Hematopoietic multipotent progenitor cell treated with erythropoietin and hydrocortisone succinate and interleukin-3 and kit ligand, for 4 days (in vitro differentiated cells): Measurements from ENCODE around the gene NRG2.

Experiments
- DNase-seq: peaks from one replicate; pipeline ENCODE4 v3.0.0-alpha.2; 2015

Gene NRG2

DNA sequence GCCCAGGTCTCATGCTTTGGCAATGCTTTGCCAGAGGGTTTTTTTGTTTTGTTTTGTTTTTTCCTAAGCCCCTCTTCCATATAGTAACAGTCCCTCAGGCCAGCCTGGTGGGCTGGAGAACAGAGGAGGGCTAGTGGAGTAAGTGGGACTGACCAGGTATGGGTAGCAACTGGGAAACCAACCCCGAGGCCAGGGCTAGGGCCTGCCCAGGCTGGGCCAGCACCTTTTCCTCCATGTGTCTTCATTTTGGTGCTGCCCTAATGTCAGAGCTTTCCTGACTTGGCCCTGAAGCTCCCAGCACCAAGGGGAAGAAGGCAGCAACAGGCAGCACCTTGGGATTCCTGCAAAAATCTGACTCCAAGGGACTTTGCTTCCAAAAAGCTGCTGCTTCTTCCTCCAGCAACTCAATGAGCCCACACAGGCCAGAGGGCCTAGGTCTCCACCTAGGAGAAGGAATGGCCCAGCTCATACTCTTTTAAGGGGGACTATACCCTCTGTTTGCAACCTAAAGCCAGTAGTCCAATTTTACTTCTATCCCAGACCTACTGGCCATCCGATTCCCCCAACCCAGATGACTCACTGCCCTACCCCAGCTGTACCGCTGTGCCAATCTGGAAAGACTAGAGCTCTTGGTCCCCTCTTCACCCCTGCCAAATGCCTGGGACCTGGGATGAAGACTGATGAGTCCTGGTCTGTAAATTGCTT, 142.4 kb downstream of the NRG2 start:
- no peak for DNase-seq

DNA sequence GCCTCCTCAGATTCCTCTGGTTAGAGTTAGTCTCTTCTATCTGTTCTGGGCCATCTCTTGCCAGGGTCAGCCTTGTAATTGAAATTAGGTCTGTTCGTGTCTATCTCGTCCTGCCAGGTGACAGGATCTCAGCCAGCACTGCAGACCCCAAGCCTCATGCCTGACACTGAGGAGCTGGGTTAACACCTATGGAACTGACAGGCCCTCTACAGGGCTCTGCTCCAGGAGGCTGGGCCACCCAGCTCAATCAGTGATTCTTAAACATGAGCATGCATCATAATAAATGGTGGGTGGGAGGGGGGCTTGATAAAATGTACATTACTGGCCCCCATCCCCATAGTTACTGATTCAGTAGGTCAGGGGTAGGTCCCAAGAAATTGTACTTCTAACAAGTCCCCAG, 144.1 kb downstream of the NRG2 start:
- no peak for DNase-seq

DNA sequence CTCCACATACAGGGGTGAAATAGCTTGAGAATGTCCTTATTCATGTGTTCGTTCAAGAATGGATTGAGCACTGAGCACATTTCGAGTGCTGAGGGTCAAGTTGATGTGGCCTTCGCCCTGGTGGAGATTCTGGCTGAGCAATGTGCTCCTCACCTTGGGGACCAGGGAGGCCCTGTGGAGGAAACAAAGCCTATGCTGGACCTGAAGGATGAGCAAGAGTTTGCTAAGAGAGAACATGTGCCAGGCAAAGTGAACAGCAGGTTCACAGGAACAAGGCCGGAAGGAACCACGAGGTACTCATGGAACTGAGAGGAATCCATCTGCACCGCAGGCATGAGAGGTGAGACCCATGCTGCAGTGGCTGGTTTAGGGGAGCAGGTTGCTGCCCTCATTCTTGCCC, 145.1 kb downstream of the NRG2 start:
- DNase-seq: no peak

DNA sequence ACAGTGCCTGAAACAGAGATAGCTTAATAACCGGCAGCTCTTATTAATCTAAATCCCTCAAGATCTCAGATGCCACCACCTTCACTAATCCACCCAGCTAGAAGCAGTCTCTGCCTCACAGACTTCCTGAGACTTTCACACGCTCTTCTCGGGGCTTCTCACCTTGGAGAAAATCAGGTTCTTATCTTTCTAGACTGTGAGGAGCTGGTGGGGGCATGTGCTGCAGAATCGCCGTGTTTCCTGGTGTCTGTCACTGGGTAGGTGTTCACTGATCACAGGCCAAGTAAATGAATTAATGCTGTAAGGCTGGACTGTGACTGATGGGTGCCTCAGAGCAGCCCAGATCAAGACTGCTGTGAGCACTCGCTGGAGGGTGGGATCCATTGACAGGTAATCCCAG, 145.8 kb downstream of the NRG2 start:
- no peak for DNase-seq

DNA sequence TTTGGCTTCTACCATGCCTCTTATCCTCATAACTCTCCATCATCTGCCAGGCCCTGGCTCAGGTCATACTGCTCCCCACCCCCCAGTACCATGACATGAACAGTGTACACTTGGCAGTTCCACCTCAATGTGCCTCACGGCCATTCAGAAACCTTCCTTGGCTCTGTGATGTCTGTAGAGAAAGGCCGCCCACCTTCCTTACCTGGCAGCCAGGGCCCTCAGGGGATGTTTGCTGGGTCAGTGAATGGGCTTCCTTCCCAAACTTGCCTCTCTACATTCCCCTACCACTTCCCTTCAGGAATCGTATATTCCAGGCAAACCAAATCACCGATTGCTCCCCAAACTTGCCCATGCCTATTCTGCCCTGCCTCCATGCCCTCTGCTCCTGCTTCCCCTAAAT, 146.4 kb downstream of the NRG2 start:
- DNase-seq: no peak

DNA sequence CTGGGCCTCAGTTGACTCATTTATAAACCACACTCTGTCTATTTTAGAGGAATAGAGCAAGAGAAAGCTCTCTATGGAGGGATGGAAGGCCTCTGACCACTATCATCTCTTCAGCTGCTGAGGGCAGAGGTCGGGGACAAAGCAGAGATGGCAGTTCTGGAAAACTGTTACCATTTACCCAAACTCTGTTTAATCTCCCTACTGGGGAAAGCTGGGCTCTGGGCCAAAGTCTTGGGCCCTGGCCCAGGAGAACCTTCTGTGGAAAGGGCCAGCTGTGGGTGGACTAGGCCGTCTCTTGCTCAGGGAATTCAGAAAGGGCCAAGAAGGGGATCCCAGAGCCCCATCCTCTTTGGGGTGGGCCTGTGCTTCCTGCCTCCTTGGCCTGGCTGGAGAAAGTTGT, 147.5 kb downstream of the NRG2 start:
- no peak for DNase-seq

DNA sequence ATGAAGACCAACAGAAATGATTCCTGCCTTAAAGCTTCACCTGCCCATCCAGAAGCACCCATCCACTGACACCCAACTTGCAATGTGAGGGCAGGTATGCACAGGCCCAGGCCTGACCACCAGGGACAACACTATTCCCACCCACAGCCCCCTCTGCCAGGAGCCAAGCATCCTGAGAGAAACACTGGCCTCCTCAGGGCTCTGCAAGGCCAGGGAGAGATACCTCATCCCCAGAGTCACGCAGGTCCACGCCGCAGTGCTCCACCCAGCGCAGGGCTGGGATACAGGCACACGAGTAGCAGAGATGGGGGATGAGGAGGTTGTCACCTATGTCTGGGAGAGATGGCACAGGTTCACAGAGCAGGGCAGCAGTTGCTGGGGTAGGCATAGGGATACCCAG, 148.1 kb downstream of the NRG2 start:
- DNase-seq: no peak

DNA sequence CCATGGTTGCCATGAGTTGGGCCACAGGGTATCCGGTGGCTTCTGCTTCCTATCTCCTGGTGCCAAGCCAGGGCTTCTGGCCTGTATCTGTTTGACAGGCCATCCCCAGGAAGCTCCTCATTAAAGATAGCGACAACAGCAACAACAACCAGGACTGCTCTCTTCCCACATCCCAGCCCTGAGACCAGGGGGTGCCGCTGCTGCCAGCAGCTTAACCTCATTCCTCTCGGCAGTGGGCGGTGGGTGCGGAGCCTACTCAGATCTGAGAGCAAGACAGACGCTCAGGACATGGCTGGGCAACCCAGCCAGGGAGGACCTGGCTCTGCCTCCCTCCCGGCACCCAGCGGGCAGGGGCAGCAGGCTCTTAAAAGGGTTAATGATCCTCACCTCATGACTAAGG, 149.2 kb downstream of the NRG2 start:
- DNase-seq: no peak

DNA sequence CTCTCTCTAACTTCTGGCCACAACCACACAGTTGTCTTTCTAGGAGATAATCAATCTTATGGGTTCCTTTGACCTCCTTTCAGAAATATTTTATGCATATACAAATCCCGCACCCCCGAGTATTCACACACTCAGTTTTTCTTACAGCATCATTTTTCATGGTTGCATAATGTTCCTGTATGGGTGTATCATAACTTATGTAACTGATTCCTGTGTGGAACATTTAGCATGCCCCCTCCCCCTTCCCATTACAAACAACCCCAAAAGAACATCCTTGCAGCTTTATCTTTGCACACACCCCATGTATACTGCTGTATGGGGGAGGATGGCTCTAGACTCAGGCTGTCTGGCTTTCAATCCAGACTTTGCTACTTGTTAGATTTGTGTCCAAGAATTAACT, 153.7 kb downstream of the NRG2 start:
- no peak for DNase-seq

DNA sequence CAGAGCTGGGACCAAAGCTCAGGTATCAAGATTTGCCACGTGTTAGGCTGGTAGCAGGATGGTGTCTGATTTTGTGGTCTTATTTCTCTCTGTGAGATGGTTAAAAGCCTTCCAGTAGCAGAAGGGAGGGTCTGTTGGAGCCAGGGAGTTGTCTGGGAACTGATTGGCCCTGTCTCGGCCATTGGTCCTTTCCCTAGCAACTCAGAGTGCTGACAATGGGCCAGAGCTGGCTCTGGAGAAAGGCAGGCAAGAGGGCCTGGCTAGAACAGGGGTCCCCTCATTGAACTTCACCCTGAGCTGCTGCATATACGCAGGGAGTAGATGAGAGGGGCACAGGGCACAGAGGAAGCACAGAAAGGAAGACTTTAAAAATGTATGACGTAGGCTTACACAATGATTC, 154.7 kb downstream of the NRG2 start:
- no peak for DNase-seq

DNA sequence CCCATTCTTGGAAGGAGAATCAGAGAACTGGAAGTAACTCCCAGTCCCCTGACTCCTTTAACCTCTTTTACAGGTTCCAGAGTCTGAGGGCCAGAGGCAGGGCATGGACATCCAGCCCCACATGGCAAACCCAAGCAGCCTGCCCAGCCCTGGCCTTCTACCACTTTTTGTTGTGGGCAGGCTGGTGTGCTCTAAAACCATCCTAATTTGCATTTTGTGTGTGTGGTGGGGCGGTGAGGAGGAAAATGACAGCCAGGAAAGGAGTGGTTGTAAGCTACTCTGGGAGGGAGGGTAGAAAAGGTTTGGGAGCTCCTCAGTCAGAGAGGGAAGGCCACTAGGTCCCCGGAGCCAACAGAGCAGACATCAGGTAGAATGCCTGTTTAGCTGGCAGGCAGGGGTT, 156.9 kb downstream of the NRG2 start:
- no peak for DNase-seq

DNA sequence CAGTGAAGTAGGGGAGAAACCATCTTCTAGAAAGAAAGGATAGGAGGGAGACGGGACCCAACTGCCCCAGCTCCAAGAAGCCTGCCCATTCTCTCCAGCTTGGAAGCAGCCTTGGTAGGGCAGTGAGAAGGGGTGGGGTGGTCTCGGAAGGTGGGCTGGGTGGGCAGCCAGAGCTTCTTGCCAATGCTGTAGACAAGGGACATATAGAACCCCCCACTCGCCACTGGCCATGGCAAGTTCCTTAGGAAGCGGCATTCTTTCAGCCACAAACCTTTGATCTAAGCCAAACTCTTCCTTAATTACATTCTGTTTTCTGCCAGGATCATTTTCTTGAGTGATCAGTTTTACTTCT, 157.3 kb downstream of the NRG2 start:
- DNase-seq: no peak

DNA sequence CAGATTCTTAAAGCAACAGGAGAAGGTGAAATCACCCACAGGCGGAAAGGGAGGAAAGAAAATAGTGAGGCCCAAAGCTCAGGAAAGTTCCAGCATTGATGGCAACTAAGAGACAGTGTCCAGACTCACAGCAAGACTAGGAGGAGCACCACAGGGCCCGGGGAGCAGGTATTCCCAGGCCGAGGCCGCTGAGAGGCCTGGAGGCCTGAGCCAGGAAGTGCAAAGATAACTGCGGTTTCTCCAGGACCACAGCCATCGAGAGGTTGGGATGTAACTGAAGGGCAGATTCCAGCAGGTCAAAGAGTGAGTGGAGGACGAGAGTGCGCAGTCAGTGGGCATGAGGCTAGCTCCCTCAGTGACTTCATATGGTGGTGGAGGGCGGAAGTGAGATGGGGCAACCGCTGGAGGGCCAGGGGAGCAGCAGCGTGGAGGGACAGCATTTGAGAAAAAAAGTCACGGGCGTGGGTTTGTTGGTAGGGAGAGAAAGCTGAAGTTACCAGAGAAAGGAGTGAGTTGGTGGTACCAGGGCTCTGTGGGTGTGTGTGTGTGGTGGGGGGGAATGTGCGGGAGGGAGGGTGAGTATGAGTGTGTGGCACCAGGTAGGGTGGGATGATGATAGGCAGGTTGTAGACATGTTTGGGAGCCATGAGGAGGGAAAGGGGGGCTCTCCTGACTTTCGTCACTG, 157.8 kb downstream of the NRG2 start:
- DNase-seq: no peak

DNA sequence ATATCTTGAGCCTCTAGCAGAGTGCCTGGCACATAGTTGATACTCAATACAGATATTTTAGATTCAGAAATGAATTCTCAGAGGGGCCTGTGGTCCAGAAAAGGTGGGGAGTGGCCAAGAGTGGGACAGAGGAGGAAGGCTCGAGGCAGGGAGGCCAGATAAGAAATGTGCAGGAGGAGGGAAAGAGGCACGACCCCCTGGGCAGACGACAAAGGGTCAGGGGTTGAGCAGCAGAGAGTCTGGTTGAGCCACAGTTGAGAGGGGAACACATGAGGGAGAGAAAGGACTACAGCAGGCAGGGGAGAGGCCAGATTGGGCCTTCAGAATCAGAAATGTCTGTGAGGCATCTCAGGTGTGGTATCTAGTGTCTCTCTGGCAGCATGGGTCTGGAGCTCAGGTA, 158.4 kb downstream of the NRG2 start:
- DNase-seq: no peak

DNA sequence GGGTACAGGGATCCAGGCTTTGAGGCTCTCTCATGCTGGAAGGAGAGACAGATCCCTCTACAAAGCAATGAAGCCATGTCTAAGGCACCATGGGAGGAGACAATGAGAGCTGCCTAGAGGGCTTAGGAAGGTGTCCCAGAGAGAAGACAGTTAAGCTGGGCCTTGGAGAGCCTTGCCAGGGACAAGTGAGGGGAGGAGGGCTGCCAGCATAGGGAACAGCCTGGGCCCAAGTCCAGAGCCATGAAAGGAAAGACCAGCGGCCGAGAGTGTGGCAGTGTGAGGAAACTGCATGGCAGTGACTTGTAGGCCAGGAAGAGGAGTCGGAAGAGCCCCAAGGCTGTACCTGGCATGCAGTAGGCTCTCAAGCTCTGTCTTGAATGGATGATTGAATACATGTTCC, 159.0 kb downstream of the NRG2 start:
- DNase-seq: no peak

DNA sequence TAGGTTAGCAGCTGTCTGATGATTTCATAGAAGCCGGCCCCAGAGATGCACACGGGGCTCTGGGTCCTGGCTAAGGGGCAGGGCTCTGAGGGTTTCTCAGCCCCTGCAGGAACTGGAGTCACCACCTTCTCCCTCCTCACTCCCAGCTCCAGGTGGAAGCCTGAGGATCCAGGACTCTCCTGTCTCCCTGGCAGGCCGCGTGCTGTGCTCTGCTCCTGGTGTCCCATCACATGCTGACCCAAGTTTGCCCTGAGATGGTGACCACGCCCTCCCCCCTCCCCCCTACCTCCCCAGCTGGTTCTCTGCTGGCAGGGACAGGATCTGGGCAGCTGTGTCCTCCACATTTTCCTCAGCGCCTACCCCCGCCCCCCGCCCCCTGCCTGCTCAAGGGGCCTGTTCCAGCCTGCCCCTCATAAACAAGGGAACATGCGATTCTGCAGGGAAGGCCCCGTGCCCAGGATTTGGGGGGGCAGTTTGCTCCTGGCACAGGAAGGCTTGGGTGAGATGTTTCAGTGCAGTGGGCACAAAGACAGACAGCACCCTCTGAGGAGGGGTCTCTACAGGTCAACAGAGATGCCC, 160.0 kb downstream of the NRG2 start:
- DNase-seq: no peak

DNA sequence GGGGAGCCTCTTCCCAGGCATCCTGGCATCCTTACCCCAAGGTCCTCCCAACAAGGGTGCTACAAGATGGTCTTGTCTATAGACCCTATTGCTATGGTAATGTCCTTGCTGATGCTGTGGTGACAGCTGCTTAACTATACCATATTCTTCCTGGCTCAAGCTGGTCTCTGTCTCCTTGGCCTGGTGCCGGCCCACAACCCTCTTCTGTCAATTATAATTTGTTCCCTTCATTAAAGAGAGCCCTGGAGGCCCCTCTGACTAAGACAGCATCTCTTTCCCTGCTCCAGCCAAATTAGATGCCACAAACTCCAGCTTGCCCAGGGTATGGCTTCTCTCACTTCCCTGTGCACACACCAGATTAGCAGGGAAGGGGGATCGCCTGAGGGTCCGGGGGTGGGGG, 160.8 kb downstream of the NRG2 start:
- DNase-seq: no peak

DNA sequence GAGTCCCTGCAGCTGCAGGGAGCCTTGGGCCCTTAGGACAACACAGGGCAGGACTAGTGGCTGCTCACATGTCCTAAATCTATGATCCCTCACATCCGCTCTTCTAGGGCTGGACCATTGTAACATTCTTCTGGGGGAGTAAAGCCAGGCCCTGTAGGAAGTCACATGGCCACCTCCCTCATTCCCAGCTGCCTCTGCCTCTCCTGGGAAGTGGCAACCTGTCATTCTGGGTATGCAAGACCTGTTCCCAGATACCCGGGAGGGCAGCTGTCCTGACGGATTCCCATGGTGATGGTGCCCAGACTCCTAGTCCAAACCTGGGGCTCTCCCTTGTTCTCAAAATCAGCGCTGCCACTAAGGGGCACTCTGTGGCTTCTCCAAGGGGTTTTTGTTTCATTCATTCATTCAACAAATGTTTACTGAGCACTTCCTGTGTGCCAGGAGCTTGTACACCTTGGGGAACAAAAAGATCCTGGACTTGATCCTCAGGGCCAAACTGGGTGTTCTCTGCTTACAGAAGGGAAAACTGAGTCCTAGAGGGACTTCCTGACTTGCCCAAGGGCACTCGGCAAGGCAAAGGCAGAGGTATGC, 161.9 kb downstream of the NRG2 start:
- no peak for DNase-seq

DNA sequence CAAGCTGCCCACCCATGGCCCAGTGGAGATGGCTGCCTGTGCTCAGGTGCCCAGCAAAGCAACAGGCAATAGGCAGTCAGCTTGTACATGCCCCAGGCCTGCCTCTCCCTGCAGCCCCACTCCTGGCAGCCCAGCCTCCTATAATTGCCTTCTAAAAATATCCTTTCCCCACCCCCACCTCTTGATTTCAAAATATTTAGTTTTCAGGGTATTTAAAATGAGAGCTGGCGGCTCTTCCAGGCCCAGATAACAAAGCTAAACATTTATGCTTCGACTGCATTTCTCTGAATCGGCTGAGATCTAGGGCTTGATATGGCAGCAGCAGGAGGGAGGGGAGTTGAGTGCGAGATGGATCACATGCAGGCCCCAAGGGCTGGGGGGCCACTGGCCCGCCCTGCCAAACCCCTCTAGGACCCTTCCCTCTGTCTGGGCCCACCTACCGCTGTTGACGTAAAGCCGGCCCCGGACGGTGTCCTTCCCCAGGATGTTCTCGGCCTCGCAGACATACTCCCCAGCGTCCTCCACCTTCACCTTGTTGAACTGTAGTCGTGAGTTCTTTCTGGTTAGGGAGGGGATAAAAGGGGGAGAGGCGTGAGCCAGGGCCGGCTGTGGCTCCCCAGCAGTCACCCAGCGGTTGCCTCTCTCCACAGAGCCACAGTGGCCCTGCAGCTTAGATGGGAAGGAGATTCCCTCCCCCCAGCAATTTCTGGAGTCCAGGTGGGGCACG, 162.5 kb downstream of the NRG2 start:
- DNase-seq: no peak

DNA sequence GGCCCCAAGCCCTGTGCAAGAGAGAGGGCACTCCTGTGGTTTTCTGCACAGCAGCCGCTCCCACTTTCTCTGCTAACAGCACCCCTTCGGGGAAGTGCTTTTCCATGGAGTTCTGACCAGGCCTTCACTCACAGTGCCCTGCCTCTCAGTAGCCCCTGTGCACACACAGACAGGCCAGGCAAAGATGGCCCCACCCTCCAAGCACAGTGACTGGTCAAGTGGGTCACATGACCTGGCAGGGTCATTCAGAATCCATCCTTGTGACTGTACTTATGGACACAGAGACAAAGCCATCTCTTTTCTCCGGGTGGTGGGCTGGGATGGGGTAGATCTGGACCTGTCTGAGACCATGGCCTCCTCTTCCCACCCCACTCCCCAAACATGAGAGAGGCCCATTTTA, 165.0 kb downstream of the NRG2 start:
- no peak for DNase-seq

DNA sequence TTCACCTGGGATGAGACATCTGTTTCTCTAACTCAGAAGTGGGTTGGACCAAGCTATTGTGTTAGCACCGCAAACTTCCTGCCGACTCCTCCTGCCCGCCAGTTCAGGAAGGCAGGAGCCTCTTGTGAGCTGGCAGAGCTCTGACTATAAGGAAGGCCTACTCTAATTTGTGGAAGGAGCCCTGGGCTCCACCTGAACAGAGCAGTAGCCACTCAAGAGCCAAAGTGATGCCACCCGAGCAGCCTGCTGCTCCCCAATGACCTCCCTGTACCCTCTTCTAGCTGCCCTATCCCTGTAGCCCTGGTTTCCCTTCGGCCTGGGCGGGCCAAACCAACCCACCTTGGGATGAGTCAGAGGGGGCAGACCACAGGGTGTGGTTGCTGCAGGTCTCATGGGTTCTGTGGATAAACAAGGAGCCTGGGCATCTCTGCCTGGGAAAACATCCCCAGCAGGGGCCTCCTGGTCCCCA, 165.9 kb downstream of the NRG2 start:
- DNase-seq: no peak

DNA sequence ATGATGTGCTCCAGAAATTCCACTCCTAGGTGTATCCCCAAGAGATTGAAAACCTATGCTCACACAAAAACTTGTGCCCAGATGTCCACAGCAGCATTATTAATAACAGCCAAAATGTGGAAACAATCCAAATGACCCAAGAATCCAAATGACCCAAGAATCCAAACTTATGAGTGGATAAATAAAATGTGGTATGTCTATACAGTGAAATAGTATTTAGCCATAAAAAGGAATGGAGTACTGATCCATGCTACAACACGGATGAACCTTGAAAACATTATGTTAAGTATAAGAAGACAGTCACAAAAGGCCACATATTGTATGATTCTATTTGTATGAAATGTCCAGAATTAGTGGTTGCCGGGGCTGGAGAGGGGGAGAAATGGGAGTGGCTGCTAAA, 167.1 kb downstream of the NRG2 start:
- no peak for DNase-seq
